Left cardiac atrium (tissue), 4 donors: Measurements from ENCODE around the gene CLDN20. TPM values are rescaled to one million over a fixed set of nuclear protein-coding genes. Genes with fewer than 3 reads are reported as not detected.
"Not testable (repeated sequence)": the region's sequence is repeated elsewhere in the genome, so short reads cannot be mapped to it uniquely, and the experiment has no call there.

ENCODE experiments used
- ATAC-seq, 2 donors: fragments of 200-7000 bp; cut with Tn5 transposase; one replicate each; pipeline ENCODE4 v1.9.1; 2020; ENCODE audit warnings: mild to moderate bottlenecking in 2 of 2, moderate library complexity in 2 of 2
- DNase-seq: peaks from one replicate; pipeline ENCODE4 v3.0.0-alpha.2; 2020
- intact Hi-C, 2 donors: fragments of 100-400 bp; cut with DNase I; formaldehyde crosslinking; loops; one replicate each; pipeline versions ENCODE4 v1.14.1 to v1.15.1; 2022 to 2023
- total RNA-seq, 2 donors: library from RNA; stranded (reverse); fragmentation: NEBNext Ultra II Directional; extraction: Animal tissue kit (Norgen Biotek cat#: 25700); gene quantifications; one replicate each; pipeline ENCODE4 v1.2.1, GENCODE V29; 2021
- donor health status: DM: no; HTN: yes; CAD: no.
- donor health status: DM: no; HTN: yes; CAD: no; lungs with severe emphysema.
- donor health status: DM: yes; HTN: yes; CAD: no.
- donor health status: Dilated cardiomyopathy.

The CLDN20 gene
- total RNA-seq, 2 donors from 2014 or later: not detected

DNA sequence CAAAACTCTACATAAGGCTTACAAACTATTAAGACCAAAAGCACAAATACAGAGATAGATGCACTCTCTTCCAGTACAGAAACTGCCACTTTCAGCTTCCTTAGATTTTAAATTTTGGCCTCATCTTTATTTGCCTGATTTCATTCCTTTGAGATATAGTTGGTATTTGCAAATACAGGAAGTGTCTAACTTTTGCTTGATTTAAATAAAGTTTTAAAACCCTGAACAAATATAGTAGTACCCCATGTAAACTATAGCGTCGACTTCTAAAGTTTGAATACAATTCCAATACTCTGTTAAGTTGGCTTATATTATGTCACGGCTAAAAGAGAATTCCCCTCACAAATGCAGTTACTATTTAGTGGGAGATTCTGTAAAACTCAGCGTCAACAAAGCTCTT, 1.2 kb upstream of the CLDN20 start:
- intact Hi-C loops: no loop called here
- ATAC-seq: no peak

DNA sequence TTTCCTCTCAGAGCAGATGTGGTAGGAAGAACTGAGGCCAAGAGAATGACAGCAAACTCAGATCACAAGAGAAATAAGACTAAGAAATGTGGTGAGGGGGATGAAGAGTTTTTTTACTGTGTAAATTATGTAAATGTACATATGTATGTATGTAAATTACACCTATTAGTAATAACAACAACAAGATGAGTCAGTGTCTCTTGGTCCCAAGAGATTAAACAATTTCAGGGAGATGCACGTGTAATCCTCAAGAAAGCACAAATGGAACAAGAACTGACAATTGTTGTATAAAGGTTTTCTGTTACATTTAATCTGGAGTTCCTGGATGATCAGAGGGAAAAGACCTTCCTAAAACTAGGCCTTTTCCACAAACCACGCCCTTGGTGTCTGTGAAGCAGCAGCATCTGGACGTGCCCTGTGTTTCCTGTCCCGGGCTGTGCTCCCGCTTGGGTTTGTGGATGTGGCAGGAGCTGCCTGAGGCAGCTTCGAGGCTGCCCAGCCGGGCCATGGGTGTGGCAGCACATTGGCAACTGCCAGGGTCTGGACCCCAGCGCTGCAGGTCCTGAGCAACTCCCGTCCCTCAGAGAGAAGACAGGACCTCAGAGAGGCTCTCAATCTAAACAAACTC, 994 bp downstream of the CLDN20 start:
- DNase-seq (peak; percentile 24), ATAC-seq (no peak)
- intact Hi-C loops: no loop called here

More for the DNA sequence above, 1.2 kb upstream of the CLDN20 start:
- no peak for DNase-seq

DNA sequence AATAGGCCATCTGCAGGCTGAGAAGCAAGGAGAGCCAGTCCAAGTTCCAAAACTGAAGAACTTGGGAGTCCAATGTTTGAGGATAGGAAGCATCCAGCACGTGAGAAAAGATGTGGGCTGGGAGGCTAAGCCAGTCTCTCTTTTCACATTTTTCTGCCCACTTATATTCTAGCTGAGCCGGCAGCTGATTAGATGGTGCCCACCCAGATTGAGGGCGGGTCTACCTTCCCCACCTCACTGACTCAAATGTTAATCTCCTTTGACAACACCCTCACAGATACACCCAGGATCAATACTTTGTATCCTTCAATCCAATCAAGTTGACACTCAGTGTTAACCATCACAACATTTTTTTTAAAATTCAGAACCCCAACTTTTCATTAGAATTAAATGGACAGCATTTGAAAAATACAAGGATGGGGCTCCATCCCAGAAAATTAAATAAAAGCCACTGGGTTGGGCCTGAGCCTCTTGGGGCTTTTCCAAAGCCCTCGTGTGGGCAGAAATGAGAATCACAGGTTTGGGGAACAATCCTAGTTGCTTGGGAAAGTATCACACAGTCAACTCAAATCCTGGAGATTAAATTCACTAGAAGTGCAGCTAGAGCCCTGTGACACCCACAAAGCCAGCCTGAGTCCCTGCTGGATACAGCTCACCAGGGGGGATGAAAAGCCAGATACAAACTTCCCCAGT, 2.2 kb downstream of the CLDN20 start:
- DNase-seq: no peak
- no peak for ATAC-seq
- intact Hi-C loops: no loop called here

DNA sequence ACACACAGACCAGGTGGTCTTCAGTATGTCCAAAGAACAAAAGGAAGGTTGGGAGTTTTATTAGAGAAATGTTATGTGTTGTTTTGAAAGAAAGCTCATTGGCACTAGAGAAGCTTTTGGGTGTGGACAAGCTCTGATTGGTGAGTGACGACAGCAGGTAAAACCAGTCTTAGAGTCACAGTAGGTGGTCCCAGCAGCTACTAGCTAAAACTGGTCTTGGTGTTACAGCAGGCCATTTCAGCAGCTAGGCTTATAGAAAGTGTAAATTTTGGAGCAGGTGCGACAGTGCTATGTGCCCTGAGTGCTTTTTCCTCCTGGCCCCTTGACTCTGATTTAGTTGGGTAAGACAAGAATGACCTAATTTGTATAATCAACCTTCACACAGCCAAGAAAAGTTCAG, 3.6 kb downstream of the CLDN20 start:
- intact Hi-C loops: no loop called here
- DNase-seq: no peak
- ATAC-seq: no peak

DNA sequence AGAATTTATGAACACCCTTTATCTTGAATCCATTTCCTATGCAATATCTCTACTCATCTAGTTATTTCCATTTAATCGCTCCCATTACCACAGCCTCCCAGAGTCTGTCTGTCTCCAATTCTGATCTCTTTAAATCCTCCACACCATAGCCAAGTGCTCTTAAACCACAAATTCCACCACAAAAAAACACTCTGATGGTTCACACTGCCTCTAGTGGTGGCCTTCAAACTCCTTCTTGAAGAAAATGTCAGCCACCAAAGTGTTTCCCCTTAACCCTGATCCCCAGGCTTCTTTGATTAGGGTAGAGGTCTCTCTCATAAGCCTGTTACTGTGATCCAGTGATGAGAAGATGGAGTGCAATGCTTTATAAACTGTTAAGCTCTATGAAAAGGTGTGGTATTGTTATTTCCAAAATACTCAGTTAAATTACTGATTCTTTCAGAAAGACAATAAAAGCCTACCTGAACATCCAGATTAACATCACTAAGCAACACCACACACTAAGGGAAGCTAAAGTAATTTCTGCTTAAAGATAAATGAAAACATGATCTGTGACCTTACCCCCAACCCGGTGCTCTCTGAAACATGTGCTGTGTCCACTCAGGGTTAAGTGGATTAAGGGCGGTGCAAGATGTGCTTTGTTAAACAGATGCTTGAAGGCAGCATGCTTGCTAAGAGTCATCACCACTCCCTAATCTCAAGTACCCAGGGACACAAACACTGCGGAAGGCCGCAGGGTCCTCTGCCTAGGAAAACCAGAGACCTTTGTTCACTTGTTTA, 4.5 kb downstream of the CLDN20 start:
- intact Hi-C loops, DNase-seq: not testable (repeated sequence)
- ATAC-seq: peak in 1 of 2 donors; percentile 14

DNA sequence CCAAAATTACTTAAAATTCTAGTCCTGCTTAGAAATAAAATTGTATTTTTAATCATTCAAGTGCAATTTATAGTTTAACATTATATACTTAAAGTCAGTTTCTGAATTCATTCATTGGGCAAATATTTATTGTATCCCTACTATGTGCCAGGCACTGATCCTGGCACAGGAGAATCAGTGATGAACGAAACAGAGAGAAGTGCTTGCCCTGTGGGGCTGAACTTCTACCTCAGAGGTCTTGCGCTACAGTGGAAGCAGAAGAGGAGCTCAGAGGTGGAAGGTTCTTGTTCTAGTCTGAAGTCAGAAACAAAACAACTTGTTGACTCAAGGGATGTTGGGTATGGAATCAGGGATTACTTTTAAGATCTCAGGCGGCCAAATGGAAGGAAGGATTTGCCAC, 6.0 kb downstream of the CLDN20 start:
- no peak for ATAC-seq
- no peak for DNase-seq
- intact Hi-C loops: no loop called here

DNA sequence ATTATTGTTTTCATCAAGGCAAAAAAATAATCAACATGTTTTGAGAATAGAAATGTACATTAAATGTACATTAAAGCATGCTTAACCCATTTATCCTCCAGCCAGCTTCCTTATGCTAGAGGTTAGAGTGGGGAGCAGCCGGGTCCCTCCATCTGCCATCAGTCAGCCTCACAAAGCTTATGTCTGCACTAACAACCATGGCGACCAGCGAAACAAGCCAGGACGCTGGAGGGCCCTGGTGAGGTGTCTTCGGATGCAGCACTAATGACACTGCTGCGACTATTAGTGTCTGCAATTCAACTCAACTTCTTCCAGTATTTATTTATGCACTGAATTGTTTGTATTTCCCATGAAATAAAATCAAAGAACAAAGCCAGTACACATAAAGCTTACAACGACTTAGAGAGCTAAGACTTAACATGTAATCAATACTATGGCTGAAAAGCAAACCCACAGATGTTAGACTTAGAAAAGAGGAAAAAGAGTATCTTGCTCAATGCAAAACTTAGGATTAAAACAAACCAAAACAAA, 6.8 kb downstream of the CLDN20 start:
- DNase-seq (no peak), ATAC-seq (no peak)
- intact Hi-C loops: no loop called here

DNA sequence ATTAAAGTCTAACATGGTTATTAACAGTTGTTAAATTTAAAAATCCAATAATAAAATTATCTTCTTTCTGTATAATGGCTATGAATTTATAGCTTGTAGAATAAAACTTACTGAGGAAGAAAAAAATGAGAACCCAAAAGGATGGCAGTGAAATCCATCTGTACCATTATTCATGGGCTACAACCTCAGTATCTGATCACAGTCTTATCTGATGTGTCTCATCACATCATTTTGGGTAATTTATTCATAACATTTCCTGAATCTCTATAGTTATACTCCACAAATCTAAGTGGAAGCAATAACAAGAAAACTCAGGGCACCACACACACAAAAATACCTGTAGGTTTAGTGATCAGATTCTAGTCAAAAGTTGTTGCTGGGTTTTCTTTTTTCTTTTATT, 7.3 kb downstream of the CLDN20 start:
- DNase-seq (no peak), ATAC-seq (no peak)
- intact Hi-C loops: no loop called here

DNA sequence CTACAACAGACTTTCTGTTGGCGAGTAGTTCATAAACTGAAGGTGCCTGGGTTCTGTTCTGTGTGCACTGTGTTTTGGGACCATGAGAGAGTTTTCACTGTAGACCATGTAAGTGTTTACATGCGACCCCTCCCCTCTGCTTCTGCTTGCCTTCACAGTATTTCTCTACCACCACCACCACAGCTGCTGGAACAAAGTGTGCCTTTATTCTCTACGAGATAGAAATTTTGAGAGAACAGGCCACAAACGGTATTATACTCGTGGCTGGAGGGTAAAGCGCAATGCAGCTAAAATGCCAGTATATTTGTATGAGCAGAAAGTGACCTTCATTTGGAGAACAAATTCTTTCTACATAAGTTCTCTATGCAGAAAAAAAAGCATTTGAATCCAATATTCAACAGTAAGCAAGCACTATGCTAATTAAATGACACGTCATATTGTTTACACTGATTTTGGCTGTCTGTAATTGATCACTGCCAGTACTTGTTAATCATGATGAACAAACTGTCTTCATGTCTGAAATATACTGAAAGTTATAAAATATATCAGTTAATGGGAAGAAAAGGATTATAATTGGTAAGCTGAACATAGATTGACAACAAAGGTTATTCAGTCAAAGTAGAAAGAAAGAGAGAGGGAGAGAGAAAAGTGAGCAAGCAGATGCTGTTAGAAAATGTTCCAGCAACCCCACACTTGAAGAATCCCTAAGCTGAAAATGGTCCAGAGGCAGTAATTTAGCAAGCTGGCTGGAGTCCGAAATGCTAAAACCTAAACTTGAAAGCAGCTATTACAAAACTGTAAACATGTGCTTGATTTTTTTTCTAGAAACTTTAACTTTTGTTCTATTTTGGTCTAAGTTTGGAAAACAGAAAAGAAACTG, 8.8 kb downstream of the CLDN20 start:
- ATAC-seq (no peak), DNase-seq (no peak)
- intact Hi-C loops: no loop called here

DNA sequence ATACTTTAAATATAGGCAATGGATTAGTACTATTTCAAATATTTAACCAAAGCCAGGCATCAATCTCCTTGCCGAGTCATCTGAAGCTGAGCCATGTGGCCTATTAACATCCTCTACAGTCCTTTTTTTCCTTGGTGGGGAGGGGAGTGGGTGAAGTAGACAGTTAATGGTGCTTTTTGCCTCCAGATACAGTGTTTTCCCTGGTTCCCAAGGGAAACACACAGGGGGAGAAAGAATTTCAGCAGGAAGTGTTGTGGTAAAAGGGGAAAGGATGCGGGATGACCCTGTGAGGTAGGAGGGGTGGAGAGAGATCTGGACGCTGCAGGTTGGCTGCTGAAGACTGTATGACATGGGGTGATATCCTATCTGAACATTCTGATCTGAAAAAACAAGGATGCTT, 9.6 kb downstream of the CLDN20 start:
- no peak for DNase-seq
- ATAC-seq: peak in 1 of 2 donors; percentile 63
- intact Hi-C loops: no loop called here

DNA sequence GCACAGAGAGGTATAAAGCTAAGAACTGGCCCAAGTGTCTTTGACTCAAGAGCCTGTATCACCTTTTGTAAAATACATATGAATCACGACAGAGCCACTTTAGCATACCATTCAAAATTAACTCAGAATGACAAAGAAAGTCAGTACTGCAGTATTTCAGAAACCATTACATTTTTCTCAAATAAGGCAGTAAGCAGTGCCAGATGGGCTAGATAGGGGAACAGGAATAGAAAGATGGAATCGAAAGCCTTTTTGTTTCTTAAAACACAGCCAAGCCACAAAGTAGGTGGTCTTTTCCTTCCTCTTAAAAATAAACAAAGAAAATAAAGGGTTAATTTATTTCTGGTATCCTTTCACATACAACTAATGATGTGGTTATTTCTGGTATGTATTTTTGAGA, 10.3 kb downstream of the CLDN20 start:
- DNase-seq: no peak
- intact Hi-C loops: no loop called here

DNA sequence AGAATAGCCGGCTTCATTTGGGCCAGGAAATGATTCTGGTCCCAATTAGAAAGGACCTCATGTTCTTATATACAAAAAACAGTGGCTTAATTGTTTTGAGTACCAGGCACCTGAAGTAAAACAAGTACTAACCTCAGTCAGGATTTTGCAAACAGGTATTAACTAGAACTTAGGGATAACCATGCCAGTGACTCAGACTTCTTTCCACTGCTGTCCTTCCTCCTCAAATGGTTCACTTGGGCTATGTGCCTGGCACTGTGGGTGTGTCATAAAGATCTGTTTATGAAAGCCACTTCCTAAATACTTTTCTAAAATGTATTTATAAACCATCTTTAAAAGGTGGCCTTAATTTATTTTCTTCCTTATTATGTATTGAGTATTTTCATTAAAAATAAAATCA, 10.7 kb downstream of the CLDN20 start:
- no peak for ATAC-seq
- DNase-seq: no peak
- intact Hi-C loops: no loop called here

More for the DNA sequence above, 10.3 kb downstream of the CLDN20 start:
- ATAC-seq: no peak

DNA sequence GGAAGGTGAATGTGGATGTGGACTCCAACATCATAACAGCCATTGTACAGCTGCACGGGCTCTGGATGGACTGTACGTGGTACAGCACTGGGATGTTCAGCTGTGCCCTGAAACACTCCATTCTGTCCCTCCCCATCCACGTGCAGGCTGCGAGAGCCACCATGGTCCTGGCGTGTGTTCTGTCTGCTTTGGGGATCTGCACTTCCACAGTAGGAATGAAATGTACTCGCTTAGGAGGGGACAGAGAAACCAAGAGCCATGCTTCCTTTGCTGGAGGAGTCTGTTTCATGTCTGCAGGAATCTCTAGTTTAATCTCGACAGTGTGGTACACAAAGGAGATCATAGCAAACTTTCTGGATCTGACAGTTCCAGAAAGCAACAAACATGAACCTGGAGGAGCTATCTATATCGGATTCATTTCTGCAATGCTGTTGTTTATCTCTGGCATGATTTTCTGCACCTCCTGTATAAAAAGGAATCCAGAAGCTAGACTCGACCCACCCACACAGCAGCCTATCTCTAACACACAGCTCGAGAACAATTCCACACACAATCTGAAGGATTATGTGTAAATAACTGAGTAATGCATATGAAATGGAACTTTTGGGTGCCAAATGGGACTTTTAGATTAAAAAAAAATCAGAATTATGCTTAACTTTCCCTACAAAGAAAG, 12.1 kb downstream of the CLDN20 start:
- DNase-seq (no peak), ATAC-seq (peak; percentile 50 to 57)
- intact Hi-C loops: no loop called here

DNA sequence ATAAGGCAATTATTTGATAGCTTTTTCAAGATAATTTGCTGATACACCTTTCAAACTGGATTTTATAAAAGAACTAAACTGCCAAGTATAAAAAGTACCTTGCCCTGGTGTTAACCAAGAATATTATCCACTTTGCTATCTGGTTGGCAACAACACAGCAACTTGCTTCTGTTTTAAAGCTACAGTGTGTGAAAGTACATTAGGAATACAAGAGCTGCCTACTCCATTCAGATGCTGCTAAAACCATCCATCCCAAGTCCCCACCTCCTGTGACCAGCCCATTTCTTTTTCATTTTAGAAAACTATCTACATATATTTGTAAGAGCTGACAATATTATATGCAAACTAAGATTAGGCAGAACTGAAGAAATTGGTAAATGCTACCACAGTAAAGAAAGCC, 12.8 kb downstream of the CLDN20 start:
- no peak for DNase-seq
- intact Hi-C loops: no loop called here
- ATAC-seq: peak in 1 of 2 donors; percentile 36

DNA sequence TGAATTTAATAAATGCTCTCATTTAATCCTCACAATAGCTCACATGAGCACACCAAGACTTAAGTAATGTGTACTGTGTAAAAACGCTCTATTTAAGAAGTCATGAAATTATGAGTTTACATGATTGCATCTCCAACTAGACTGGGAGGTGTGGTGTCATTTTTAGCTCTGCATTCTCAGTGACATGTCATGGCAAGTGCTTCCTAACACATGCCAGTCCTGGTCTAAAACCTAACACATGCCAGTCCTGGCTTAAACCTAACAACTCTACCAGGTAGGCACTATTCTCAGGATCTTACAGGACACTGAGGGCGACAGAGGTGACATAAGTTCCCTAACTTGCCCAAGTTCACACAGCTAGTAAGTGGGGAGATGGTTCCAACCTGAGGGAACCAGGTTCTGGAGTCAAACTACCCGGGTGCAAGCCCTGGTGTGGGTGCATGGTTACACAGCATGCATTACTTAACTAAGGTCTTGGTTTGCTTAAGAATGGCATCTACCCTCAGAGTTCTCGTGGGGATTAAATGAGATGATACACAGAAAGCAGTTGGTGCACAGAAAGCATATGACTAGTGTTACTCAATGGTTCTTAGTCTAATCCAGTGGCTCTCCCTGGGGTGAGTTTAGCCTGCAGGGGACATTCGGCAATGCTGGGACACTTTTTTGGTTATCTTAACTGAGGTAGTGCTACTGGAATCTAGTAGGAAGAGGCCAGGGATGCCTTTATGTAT, 14.7 kb downstream of the CLDN20 start:
- DNase-seq: no peak
- peak in 1 of 2 donors; percentile 21 for ATAC-seq
- intact Hi-C loops: no loop called here

DNA sequence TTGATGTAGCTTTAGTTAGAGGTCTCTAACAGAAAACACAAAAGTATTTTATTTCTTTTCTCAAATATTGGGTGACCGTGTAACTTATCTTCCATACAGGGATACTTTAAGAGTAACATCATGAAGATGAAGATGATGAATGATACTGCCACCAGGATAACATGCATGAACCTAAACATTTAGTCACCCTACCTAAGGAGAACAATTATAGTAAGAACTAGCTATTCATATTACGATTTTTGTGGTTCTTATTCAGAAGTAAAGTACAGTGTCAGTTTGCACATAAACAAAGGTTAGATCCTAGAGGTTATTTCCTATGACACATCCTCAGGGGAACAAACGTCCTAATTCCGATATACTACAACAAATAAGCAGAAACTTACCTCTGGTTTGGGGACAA, 21.0 kb downstream of the CLDN20 start:
- intact Hi-C loops: no loop called here
- no peak for ATAC-seq

DNA sequence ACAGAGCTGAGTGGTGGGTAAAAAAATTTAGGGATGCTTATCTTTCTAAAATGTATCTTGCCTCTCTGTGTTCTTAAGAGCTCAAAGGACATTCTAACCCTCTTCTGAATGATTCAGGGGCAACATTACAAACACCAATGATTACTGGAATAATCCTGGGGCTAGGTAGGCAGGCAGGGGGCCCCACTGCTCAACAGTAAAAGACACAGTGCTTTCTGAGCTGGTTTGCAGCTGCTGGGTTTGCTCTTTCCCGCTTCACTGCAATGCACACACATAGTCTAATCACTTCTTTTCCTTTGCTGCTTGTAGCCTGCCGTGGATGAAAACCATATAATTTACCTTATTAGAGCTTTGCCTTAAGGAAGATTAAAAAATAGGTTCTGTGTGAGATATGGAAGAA, 23.9 kb downstream of the CLDN20 start:
- DNase-seq: no peak
- intact Hi-C loops: no loop called here
- ATAC-seq: no peak

More for the DNA sequence above, 21.0 kb downstream of the CLDN20 start:
- no peak for DNase-seq

DNA sequence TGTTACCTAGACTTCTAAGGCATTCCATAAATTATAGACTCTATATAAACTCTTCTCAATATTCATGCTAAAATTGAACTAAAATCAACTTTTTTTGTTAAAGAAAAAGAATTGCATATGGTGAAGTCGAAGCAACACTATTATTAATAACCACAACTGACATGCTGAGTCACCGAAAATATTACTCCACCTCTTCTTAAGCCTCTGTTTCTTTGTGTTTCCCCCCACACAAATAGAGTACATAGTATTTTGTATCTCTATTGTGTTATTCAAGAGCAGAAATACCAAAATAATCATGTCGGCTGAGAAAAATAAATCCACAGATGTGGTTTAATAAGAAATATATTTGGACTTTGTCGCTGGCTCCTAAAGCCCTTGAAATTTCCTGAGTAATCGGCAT, 26.7 kb downstream of the CLDN20 start:
- ATAC-seq: no peak
- intact Hi-C loops: no loop called here
- no peak for DNase-seq
